ENCODE results near the gene THEMIS2.

GRCh38 chr1:27935721-27936120 lies 63.4 kb downstream of the THEMIS2 start:
- TF ChIP-seq CTCF (conservative IDR thresholded peaks at IDR 0.05; ENCODE audit: low read depth, low read length): no peak
- no peak for TF ChIP-seq EZH2 (IDR thresholded peaks at IDR 0.05; ENCODE audit: borderline replicate concordance, low read depth, low read length, poor library complexity, severe bottlenecking)
